H1 (cell line): Measurements from ENCODE around the gene SLC22A23. TPM values are rescaled to one million over a fixed set of nuclear protein-coding genes. Genes with fewer than 3 reads are reported as not detected.

ENCODE experiments used
- CTCF ChIA-PET: fragments of 300-600 bp; sonication (Branson Sonifier 250); formaldehyde crosslinking; loops from one replicate; lab custom pipeline; 2021; ENCODE audit not compliant: partially characterized antibody; lab: Charles Lee
- POLR2A ChIA-PET: fragments of 300-600 bp; sonication (Branson Sonifier 250); formaldehyde crosslinking; loops from one replicate; lab custom pipeline; 2021; ENCODE audit warnings: inconsistent platforms; ENCODE audit not compliant: partially characterized antibody; lab: Charles Lee
- DNase-seq, 2 experiments: peaks; one replicate each; pipeline versions ENCODE4 v3.0.0 to v3.0.0-alpha.2; 2010 to 2022; ENCODE audit warnings: low spot score in 2 of 2, low read depth in 1 of 2, mixed read lengths in 1 of 2
- FAIRE-seq: peaks from 2 replicates; lab custom pipeline; 2011; peaks lifted over from hg19 to GRCh38; lab: Jason Lieb, UNC
- H2AFZ ChIP-seq: 2 replicates; pipeline ENCODE4 v1.8.1; 2012; ENCODE audit warnings: low read length, inconsistent platforms
- H2AK5ac ChIP-seq: 2 replicates; pipeline ENCODE4 v1.6.1; 2013; ENCODE audit warnings: low read depth, low read length
- H2BK120ac ChIP-seq: replicated peaks from 2 replicates; pipeline ENCODE3; 2013; ENCODE audit warnings: low read depth, low read length, inconsistent platforms
- H2BK12ac ChIP-seq: 2 replicates; pipeline ENCODE4 v1.6.1; 2013; ENCODE audit warnings: low read depth, low read length
- H2BK15ac ChIP-seq: 2 replicates; pipeline ENCODE4 v1.6.1; 2013; ENCODE audit warnings: low read length
- H2BK20ac ChIP-seq: 2 replicates; pipeline ENCODE4 v1.6.1; 2013; ENCODE audit warnings: low read length
- H2BK5ac ChIP-seq: 2 replicates; pipeline ENCODE4 v1.6.1; 2013; ENCODE audit warnings: low read depth, low read length
- H3K14ac ChIP-seq: 2 replicates; pipeline ENCODE4 v1.6.1; 2013; ENCODE audit warnings: inconsistent platforms; ENCODE audit not compliant: insufficient read length
- H3K18ac ChIP-seq: 2 replicates; pipeline ENCODE4 v1.6.1; 2013; ENCODE audit warnings: low read length; ENCODE audit errors: extremely low read depth
- H3K23ac ChIP-seq: 2 replicates; pipeline ENCODE4 v1.6.1; 2013; ENCODE audit warnings: inconsistent platforms; ENCODE audit not compliant: insufficient read length
- H3K23me2 ChIP-seq: 2 replicates; pipeline ENCODE4 v1.6.1; 2013; ENCODE audit warnings: low read depth, low read length
- H3K27ac ChIP-seq: 2 replicates; pipeline ENCODE4 v1.6.1; 2011; ENCODE audit warnings: low read depth, low read length, inconsistent platforms
- H3K27me3 ChIP-seq, 4 experiments: replicated peaks in 1 of 4; 1 replicate in 1 of 4; 2 replicates in 3 of 4; pipeline versions ENCODE4 v1.6.1 to v1.8.1; 2011 to 2013; ENCODE audit warnings: low read length in 3 of 4, mild to moderate bottlenecking in 3 of 4, inconsistent platforms in 2 of 4, mixed read lengths in 2 of 4, moderate library complexity in 1 of 4; ENCODE audit not compliant: control insufficient read depth in 3 of 4, insufficient read depth in 3 of 4; ENCODE audit errors: extremely low read depth in 1 of 4
- H3K36me3 ChIP-seq, 4 experiments: 2 replicates each; pipeline versions ENCODE4 v1.6.1 to v1.8.1; 2011 to 2013; ENCODE audit warnings: mild to moderate bottlenecking in 4 of 4, low read length in 3 of 4, moderate library complexity in 2 of 4, control low read depth in 1 of 4, inconsistent platforms in 1 of 4; ENCODE audit not compliant: insufficient read depth in 4 of 4, control insufficient read depth in 2 of 4
- H3K4ac ChIP-seq: replicated peaks from 2 replicates; pipeline ENCODE3; 2013; ENCODE audit warnings: low read length, low read depth, mixed read lengths, inconsistent platforms; ENCODE audit not compliant: insufficient read length
- H3K4me1 ChIP-seq, 4 experiments: replicated peaks in 1 of 4; 1 replicate in 1 of 4; 2 replicates in 3 of 4; pipeline versions ENCODE4 v1.6.1 to v1.8.1; 2011 to 2013; ENCODE audit warnings: low read length in 3 of 4, inconsistent platforms in 2 of 4, mixed read lengths in 1 of 4; ENCODE audit not compliant: insufficient read depth in 4 of 4, control insufficient read depth in 3 of 4
- H3K4me2 ChIP-seq, 2 experiments: 2 replicates each; pipeline versions ENCODE4 v1.6.1 to v1.8.1; 2011 to 2013; ENCODE audit warnings: low read depth in 2 of 2, low read length in 2 of 2, control low read depth in 1 of 2, inconsistent platforms in 1 of 2, mild to moderate bottlenecking in 1 of 2; ENCODE audit not compliant: insufficient read depth in 1 of 2
- H3K4me3 ChIP-seq, 4 experiments: fragments of 200-600, 300-600 bp in 1 of 4; sonication (generic), shearing (Covaris generic), sonication (Bioruptor Twin) in 1 of 4; 2 replicates each; pipeline versions ENCODE4 v1.5.1 to v1.8.1; 2011 to 2016; ENCODE audit warnings: low read length in 4 of 4, low read depth in 3 of 4, control low read depth in 2 of 4, inconsistent platforms in 2 of 4, mild to moderate bottlenecking in 2 of 4, mixed read lengths in 1 of 4, moderate library complexity in 1 of 4; ENCODE audit not compliant: insufficient read depth in 2 of 4; ENCODE audit errors: extremely low read depth in 1 of 4
- H3K56ac ChIP-seq: replicated peaks from 2 replicates; pipeline ENCODE3; 2013; ENCODE audit warnings: low read depth, mild to moderate bottlenecking, mixed read lengths, low read length, inconsistent platforms; ENCODE audit not compliant: insufficient read length
- H3K79me1 ChIP-seq: 2 replicates; pipeline ENCODE4 v1.6.1; 2013; ENCODE audit warnings: low read depth, low read length, control low read depth
- H3K79me2 ChIP-seq, 2 experiments: 2 replicates each; pipeline versions ENCODE4 v1.6.1 to v1.8.1; 2012 to 2013; ENCODE audit warnings: low read length in 2 of 2, mild to moderate bottlenecking in 2 of 2, inconsistent platforms in 1 of 2; ENCODE audit not compliant: insufficient read depth in 2 of 2, control insufficient read depth in 1 of 2
- H3K9ac ChIP-seq, 4 experiments: replicated peaks in 1 of 4; 1 replicate in 1 of 4; 2 replicates in 3 of 4; pipeline versions ENCODE4 v1.6.1 to v1.8.1; 2011 to 2013; ENCODE audit warnings: low read depth in 3 of 4, low read length in 3 of 4, control low read depth in 2 of 4, mild to moderate bottlenecking in 2 of 4, moderate library complexity in 2 of 4, inconsistent platforms in 1 of 4; ENCODE audit errors: extremely low read depth in 1 of 4
- H3K9me3 ChIP-seq, 2 experiments: 2 replicates each; pipeline versions ENCODE4 v1.6.1 to v1.8.1; 2012 to 2013; ENCODE audit warnings: mild to moderate bottlenecking in 2 of 2, moderate library complexity in 2 of 2, control low read depth in 1 of 2, inconsistent platforms in 1 of 2, low read depth in 1 of 2, low read length in 1 of 2, mixed read lengths in 1 of 2; ENCODE audit not compliant: insufficient read depth in 2 of 2
- H4K20me1 ChIP-seq, 2 experiments: replicated peaks in 1 of 2; 2 replicates each; pipeline versions ENCODE3 to v1.8.1; 2011 to 2013; ENCODE audit warnings: inconsistent platforms in 2 of 2, low read length in 2 of 2, mild to moderate bottlenecking in 1 of 2; ENCODE audit not compliant: insufficient read depth in 2 of 2, control insufficient read depth in 1 of 2
- H4K5ac ChIP-seq: 2 replicates; pipeline ENCODE4 v1.6.1; 2013; ENCODE audit warnings: low read length, low read depth, mixed read lengths, inconsistent platforms; ENCODE audit not compliant: insufficient read length
- H4K8ac ChIP-seq: 2 replicates; pipeline ENCODE4 v1.8.0; 2013; ENCODE audit warnings: mild to moderate bottlenecking, moderate library complexity, low read length, inconsistent platforms; ENCODE audit not compliant: insufficient read depth; ENCODE audit errors: extremely low read depth
- H4K91ac ChIP-seq: replicated peaks from 2 replicates; pipeline ENCODE3; 2013; ENCODE audit warnings: low read length, mixed read lengths, inconsistent platforms; ENCODE audit not compliant: insufficient read length
- CEBPB ChIP-seq: IDR thresholded peaks from 2 replicates; pipeline ENCODE4 v1.6.1; 2012; ENCODE audit warnings: low read depth, low read length
- CREB1 ChIP-seq: IDR thresholded peaks from 2 replicates; pipeline ENCODE4 v1.6.1; 2012; ENCODE audit warnings: inconsistent platforms
- E2F6 ChIP-seq: IDR thresholded peaks from 2 replicates; pipeline ENCODE4 v1.6.1; 2012; ENCODE audit warnings: inconsistent platforms
- EGR1 ChIP-seq: IDR thresholded peaks from 2 replicates; pipeline ENCODE4 v1.6.1; 2011; ENCODE audit warnings: low read depth, low read length, borderline replicate concordance
- HDAC6 ChIP-seq: IDR thresholded peaks from one replicate; pipeline ENCODE4 v1.7.1; 2012; ENCODE audit warnings: low read depth, mild to moderate bottlenecking, inconsistent platforms, low read length, moderate library complexity
- JUND ChIP-seq: IDR thresholded peaks from 2 replicates; pipeline ENCODE4 v1.6.1; 2011; ENCODE audit warnings: mild to moderate bottlenecking, improper control_type of control experiment, low read length
- POLR2AphosphoS5 ChIP-seq: IDR thresholded peaks from 2 replicates; pipeline ENCODE4 v1.6.1; 2011; ENCODE audit warnings: low read depth, low read length
- RAD21 ChIP-seq, 2 experiments: IDR thresholded peaks in 1 of 2; conservative IDR thresholded peaks in 1 of 2; 2 replicates each; pipeline ENCODE4 v1.6.1; 2011; ENCODE audit warnings: low read depth in 2 of 2, low read length in 2 of 2, improper control_type of control experiment in 1 of 2, inconsistent platforms in 1 of 2, mild to moderate bottlenecking in 1 of 2, moderate library complexity in 1 of 2
- RBBP5 ChIP-seq: IDR thresholded peaks from 2 replicates; pipeline ENCODE4 v1.7.1; 2012; ENCODE audit warnings: low read depth, mild to moderate bottlenecking, inconsistent platforms, low read length, moderate library complexity, borderline replicate concordance
- RXRA ChIP-seq: IDR thresholded peaks from 2 replicates; pipeline ENCODE4 v1.6.1; 2011; ENCODE audit warnings: low read depth, mild to moderate bottlenecking, low read length, moderate library complexity; ENCODE audit not compliant: insufficient read depth
- SP1 ChIP-seq: IDR thresholded peaks from 2 replicates; pipeline ENCODE4 v1.6.1; 2011; ENCODE audit warnings: low read depth, low read length
- SP4 ChIP-seq: IDR thresholded peaks from 2 replicates; pipeline ENCODE4 v1.6.1; 2012; ENCODE audit warnings: low read length, inconsistent platforms
- TAF7 ChIP-seq: optimal IDR thresholded peaks from 2 replicates; pipeline ENCODE3; 2011; ENCODE audit warnings: low read depth, mild to moderate bottlenecking, inconsistent platforms, low read length, moderate library complexity, borderline replicate concordance
- YY1 ChIP-seq: IDR thresholded peaks from 2 replicates; pipeline ENCODE4 v1.6.1; 2011; ENCODE audit warnings: low read depth, mild to moderate bottlenecking, low read length
- WGBS, 2 experiments: shearing (Covaris generic) in 1 of 2; methylation state at CpG; one replicate each; pipeline versions ENCODE4 v1.1.6 to v1.1.7; 2013 to 2015; ENCODE audit warnings: low lambda C conversion rate in 2 of 2, mixed read lengths in 2 of 2, inconsistent platforms in 1 of 2, low coverage in 1 of 2, missing lambda C conversion rate in 1 of 2; ENCODE audit not compliant: insufficient replicate concordance in 2 of 2, insufficient coverage in 1 of 2, insufficient read length in 1 of 2; ENCODE audit errors: extremely low coverage in 1 of 2, missing lambda C conversion rate in 1 of 2; 5-methylcytosine and 5-hydroxymethylcytosine counted together
- polyA plus RNA-seq, 7 experiments: library from polyadenylated mRNA; depleted of rRNA in 3 of 7; stranded (reverse) in 5 of 7; unstranded in 2 of 7; fragments of >200 nt in 5 of 7; fragments of 200-250 nt in 2 of 7; gene quantifications; 1 replicate in 5 of 7; 2 replicates in 1 of 7; 4 replicates in 1 of 7; pipeline versions ENCODE4 v1.2.1 to v1.2.3, GENCODE V29; 2011 to 2013; ENCODE audit warnings: missing spikeins in 2 of 7, mixed read lengths in 2 of 7
- total RNA-seq: library from RNA; stranded (reverse); fragmentation: NEBNext Ultra II Directional; extraction: Animal tissue kit (Norgen Biotek cat#: 25700); gene quantifications from 2 replicates; pipeline ENCODE4 v1.2.1, GENCODE V29; 2021

SLC22A23 gene
- total and polyA plus RNA-seq, 2 of the 8 experiments (the other 6 are each of a cell fraction or from before 2014, with no cell fraction given), result 9.9 to 38.4 TPM

DNA sequence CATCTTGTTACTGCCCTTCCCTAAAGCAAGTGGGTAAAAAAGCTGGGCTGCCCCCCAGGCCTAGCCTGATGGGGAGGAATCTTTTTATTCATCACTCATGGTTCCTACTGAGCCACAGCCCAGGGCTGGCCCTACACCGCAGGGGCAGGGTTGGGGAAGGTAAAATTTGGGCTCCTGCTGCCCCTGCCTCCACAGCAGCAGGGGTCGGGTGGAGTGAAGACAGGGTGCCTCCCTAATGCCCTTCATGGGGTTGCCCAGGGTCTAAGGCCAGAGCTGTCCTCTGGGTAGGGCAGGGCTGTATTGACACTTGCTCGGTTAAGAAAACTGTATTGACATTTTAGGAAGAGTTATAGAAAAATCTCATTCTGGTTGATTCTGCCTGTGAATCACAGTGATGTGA is 207.0 kb downstream of the SLC22A23 start:
- Histone ChIP-seq H3K79me2 (no peaks in the 10 kb centered on the region), H2BK20ac (no peak overlapping the region), H2BK12ac (no peak overlapping the region; the same call in 1 of the 2 replicates), H3K27me3 (peaks cover 0 to 3% (median 1%) of the 10 kb centered on the region in 4 experiments; a peak in 2 of 7 replicates), H2AFZ (no peak overlapping the region), H2BK120ac (no peak overlapping the region), H3K56ac (no peak overlapping the region), H3K23me2 (no peaks in the 10 kb centered on the region), H3K18ac (no peak overlapping the region), H3K4ac (no peak overlapping the region), H4K20me1 (no peaks in the 10 kb centered on the region), H3K9ac (no peak overlapping the region), H2BK15ac (no peak overlapping the region), H3K79me1 (no peaks in the 10 kb centered on the region), H3K36me3 (no peaks in the 10 kb centered on the region), H3K14ac (no peak overlapping the region), H4K91ac (no peak overlapping the region), H4K5ac (no peak overlapping the region), H3K23ac (no peak overlapping the region), H3K9me3 (peaks cover 0 to 8% of the 10 kb centered on the region in 2 experiments; a peak in 1 of 4 replicates), H2AK5ac (no peak overlapping the region), H3K4me3 (no peak overlapping the region), H4K8ac (no peak overlapping the region), H3K4me1 (peaks cover 3 to 9% (median 7%) of the 10 kb centered on the region in 4 experiments; a peak in 6 of 7 replicates), H3K4me2 (no peak overlapping the region), H2BK5ac (no peak overlapping the region), H3K27ac (no peak overlapping the region)
- CTCF ChIA-PET, result interaction anchor here (0.8 to 12.9 kb wide), 12 partner anchors 9 to 482 kb away, joined by 3 to 263 read pairs (median 6); partner anchors contain the start of genes PSMG4 and TUBB2B
- POLR2A ChIA-PET, result interaction anchor here (1.2 to 10.7 kb wide), 6 partner anchors 10 to 91 kb away, joined by 3 to 122 read pairs (median 6); partner anchors contain the start of genes PSMG4 and TUBB2B
- WGBS, 2 experiments, result 91% methylated on average over 3 of the region's 3 CpGs; no CpG with 5 or more reads in 1 of the 2 experiments
- DNase-seq, result no peak
- FAIRE-seq, result no peak
- TF ChIP-seq SP4 (no peak), POLR2AphosphoS5 (no peak), CEBPB (no peak), CREB1 (no peak), HDAC6 (no peak), RBBP5 (no peak), EGR1 (no peak), RAD21 (IDR thresholded peaks at IDR 0.05 in 1 of 2, conservative IDR thresholded peaks at IDR 0.05 in 1 of 2; ENCODE audit: low read depth in 2 of 2, low read length in 2 of 2) (no peak), E2F6 (no peak), TAF7 (no peak), JUND (no peak), SP1 (no peak), RXRA (no peak), YY1 (no peak)
